ENCODE data around the gene GAS2. TPM values are rescaled to one million over a fixed set of nuclear protein-coding genes. Genes with fewer than 3 reads are reported as not detected.
"Not testable (repeated sequence)": the region's sequence is repeated elsewhere in the genome, so short reads cannot be mapped to it uniquely, and the experiment has no call there.

Gene GAS2
- total and polyA plus RNA-seq, 2 donors (not counting 1 experiment from before 2014, with no cell fraction given), result 2.5 to 6.5 TPM

- DNase-seq (no peak), ATAC-seq (ENCODE audit: low read depth) (no peak)
- H3K27me3 Mint-ChIP-seq, result no peaks in the 10 kb centered on the region
- H3K9me3 Mint-ChIP-seq (ENCODE audit: insufficient read depth), result no peaks in the 10 kb centered on the region
- H3K79me2 ChIP-seq (ENCODE audit: control insufficient read depth, insufficient read depth, low read length), result no peaks in the 10 kb centered on the region
- intact Hi-C loops (cut with micrococcal nuclease), result no loop called here
- H3K27ac ChIP-seq (ENCODE audit: low read length in 2 of 2), result no peak overlapping the region
- no peaks in the 10 kb centered on the region for H3K9me3 ChIP-seq (ENCODE audit: control extremely low read depth in 1 of 3, control insufficient read depth in 2 of 3, insufficient read depth in 1 of 3, low read length in 2 of 3)
- ChIA-PET POLR2A (no interaction called here), CTCF (no interaction called here)
- H2AFZ ChIP-seq (ENCODE audit: insufficient read depth, low read depth, low read length, poor library complexity, severe bottlenecking), result no peak overlapping the region
- H3K27me3 ChIP-seq (replicated peaks in 1 of 4; ENCODE audit: control extremely low read depth in 1 of 4, control insufficient read depth in 3 of 4, insufficient read depth in 4 of 4, low read length in 3 of 4), result no peaks in the 10 kb centered on the region
- no peaks in the 10 kb centered on the region for H3K36me3 ChIP-seq (replicated peaks in 1 of 2; ENCODE audit: control extremely low read depth in 1 of 2, control insufficient read depth in 1 of 2, extremely low read depth in 1 of 2, insufficient read depth in 2 of 2, low read length in 1 of 2)
- H3K4me3 ChIP-seq (ENCODE audit: control extremely low read depth in 1 of 5, extremely low read depth in 1 of 5, insufficient read depth in 1 of 5, low read depth in 2 of 5, low read length in 4 of 5), result no peak overlapping the region
- TF ChIP-seq EZH2 (IDR thresholded peaks at IDR 0.05; ENCODE audit: borderline replicate concordance, insufficient read depth, low read depth, low read length, poor library complexity, severe bottlenecking) (no peak), CTCF (IDR thresholded peaks at IDR 0.05) (no peak)
- H3K4me1 ChIP-seq (ENCODE audit: control insufficient read depth in 2 of 2, insufficient read depth in 2 of 2, low read length in 2 of 2), result no peaks in the 10 kb centered on the region
- no peak overlapping the region for H3K27ac Mint-ChIP-seq
- no peaks in the 10 kb centered on the region for H3K4me1 Mint-ChIP-seq
- no peaks in the 10 kb centered on the region for H4K20me1 ChIP-seq (ENCODE audit: control insufficient read depth, insufficient read depth, low read length, poor library complexity, severe bottlenecking)
- H3K4me2 ChIP-seq (replicated peaks; ENCODE audit: low read depth, low read length, poor library complexity, severe bottlenecking), result no peak overlapping the region
- no peak overlapping the region for H3K9ac ChIP-seq (ENCODE audit: low read length)
- H3K4me3 Mint-ChIP-seq, result no peak overlapping the region
Observed at GRCh38 chr11:22641559-22641958, 24.9 kb upstream of the GAS2 start.

- H3K9me3 Mint-ChIP-seq (ENCODE audit: insufficient read depth); H3K4me1 ChIP-seq (ENCODE audit: control insufficient read depth in 2 of 2, insufficient read depth in 2 of 2, low read length in 2 of 2); POLR2A ChIA-PET; H3K9ac ChIP-seq (ENCODE audit: low read length); H3K27me3 ChIP-seq (replicated peaks in 1 of 4; ENCODE audit: control extremely low read depth in 1 of 4, control insufficient read depth in 3 of 4, insufficient read depth in 4 of 4, low read length in 3 of 4); H3K4me1 Mint-ChIP-seq; DNase-seq; H3K36me3 ChIP-seq (replicated peaks in 1 of 2; ENCODE audit: control extremely low read depth in 1 of 2, control insufficient read depth in 1 of 2, extremely low read depth in 1 of 2, insufficient read depth in 2 of 2, low read length in 1 of 2); H4K20me1 ChIP-seq (ENCODE audit: control insufficient read depth, insufficient read depth, low read length, poor library complexity, severe bottlenecking); H3K4me2 ChIP-seq (replicated peaks; ENCODE audit: low read depth, low read length, poor library complexity, severe bottlenecking); intact Hi-C loops (cut with micrococcal nuclease); H3K4me3 ChIP-seq (ENCODE audit: control extremely low read depth in 1 of 5, extremely low read depth in 1 of 5, insufficient read depth in 1 of 5, low read depth in 2 of 5, low read length in 4 of 5); ATAC-seq (ENCODE audit: low read depth); H3K27ac ChIP-seq (ENCODE audit: low read length in 2 of 2); CTCF ChIA-PET; H3K27ac Mint-ChIP-seq; H2AFZ ChIP-seq (ENCODE audit: insufficient read depth, low read depth, low read length, poor library complexity, severe bottlenecking); H3K4me3 Mint-ChIP-seq; H3K9me3 ChIP-seq (ENCODE audit: control extremely low read depth in 1 of 3, control insufficient read depth in 2 of 3, insufficient read depth in 1 of 3, low read length in 2 of 3); H3K27me3 Mint-ChIP-seq; H3K79me2 ChIP-seq (ENCODE audit: control insufficient read depth, insufficient read depth, low read length): not testable (repeated sequence)
- 95% methylated on average over 13 of the region's 15 CpGs for WGBS (ENCODE audit: insufficient coverage)
Observed at GRCh38 chr11:22652346-22652745, 14.1 kb upstream of the GAS2 start.

All from B cell (primary cell).